ENCODE measurements around the gene FOXJ1. TPM values are rescaled to one million over a fixed set of nuclear protein-coding genes. Genes with fewer than 3 reads are reported as not detected.

The FOXJ1 gene
- total and polyA plus RNA-seq, 2 of the 8 experiments (the other 6 are each of a cell fraction or from before 2014, with no cell fraction given), result 4.7 to 5.4 TPM

GRCh38 chr17:76160896-76161528, 20.0 kb upstream of the FOXJ1 start:
- Histone ChIP-seq H3K27me3 (replicated peaks in 1 of 4; ENCODE audit: control insufficient read depth in 3 of 4, extremely low read depth in 1 of 4, insufficient read depth in 3 of 4, low read length in 3 of 4) (no peaks in the 10 kb centered on the region), H2BK12ac (ENCODE audit: low read depth, low read length) (no peak overlapping the region), H3K4ac (replicated peaks; ENCODE audit: insufficient read length, low read depth, low read length) (no peak overlapping the region), H3K4me2 (ENCODE audit: insufficient read depth in 1 of 2, low read depth in 2 of 2, low read length in 2 of 2) (no peak overlapping the region), H3K4me1 (replicated peaks in 1 of 4; ENCODE audit: control insufficient read depth in 3 of 4, insufficient read depth in 4 of 4, low read length in 3 of 4) (peaks cover 0 to 10% (median 4%) of the 10 kb centered on the region in 4 experiments; a peak in 4 of 7 replicates), H3K79me2 (ENCODE audit: control insufficient read depth in 1 of 2, insufficient read depth in 2 of 2, low read length in 2 of 2) (no peaks in the 10 kb centered on the region), H3K79me1 (ENCODE audit: low read depth, low read length) (no peaks in the 10 kb centered on the region), H3K36me3 (ENCODE audit: control insufficient read depth in 2 of 4, insufficient read depth in 4 of 4, low read length in 3 of 4) (no peaks in the 10 kb centered on the region), H3K23ac (ENCODE audit: insufficient read length) (no peak overlapping the region), H3K27ac (ENCODE audit: low read depth, low read length) (no peak overlapping the region), H3K56ac (replicated peaks; ENCODE audit: insufficient read length, low read depth, low read length) (no peak overlapping the region), H3K4me3 (ENCODE audit: extremely low read depth in 1 of 4, insufficient read depth in 2 of 4, low read depth in 3 of 4, low read length in 4 of 4) (no peak overlapping the region), H4K91ac (replicated peaks; ENCODE audit: insufficient read length, low read length) (no peak overlapping the region), H3K23me2 (ENCODE audit: low read depth, low read length) (no peaks in the 10 kb centered on the region), H3K9me3 (ENCODE audit: insufficient read depth in 2 of 2, low read depth in 1 of 2, low read length in 1 of 2) (no peaks in the 10 kb centered on the region), H4K5ac (ENCODE audit: insufficient read length, low read depth, low read length) (no peak overlapping the region), H3K18ac (ENCODE audit: extremely low read depth, low read length) (no peak overlapping the region), H3K9ac (replicated peaks in 1 of 4; ENCODE audit: extremely low read depth in 1 of 4, low read depth in 3 of 4, low read length in 3 of 4) (no peak overlapping the region), H2BK15ac (ENCODE audit: low read length) (no peak overlapping the region), H2BK5ac (ENCODE audit: low read depth, low read length) (no peak overlapping the region), H2AK5ac (ENCODE audit: low read depth, low read length) (no peak overlapping the region), H3K14ac (ENCODE audit: insufficient read length) (no peak overlapping the region), H2BK120ac (replicated peaks; ENCODE audit: low read depth, low read length) (no peak overlapping the region), H2AFZ (ENCODE audit: low read length) (no peak overlapping the region), H2BK20ac (ENCODE audit: low read length) (no peak overlapping the region), H4K8ac (ENCODE audit: extremely low read depth, insufficient read depth, low read length) (no peak overlapping the region), H4K20me1 (replicated peaks in 1 of 2; ENCODE audit: control insufficient read depth in 1 of 2, insufficient read depth in 2 of 2, low read length in 2 of 2) (no peaks in the 10 kb centered on the region)
- CTCF ChIA-PET (ENCODE audit: partially characterized antibody), result interaction anchor here (0.9 to 24.4 kb wide), 7 partner anchors 8 to 306 kb away, joined by 3 to 778 read pairs (median 93); partner anchors contain the start of genes AANAT, EXOC7 and FOXJ1
- POLR2A ChIA-PET (ENCODE audit: partially characterized antibody), result interaction anchor here (1.1 kb wide), 1 partner anchor 8 kb away, joined by 6 read pairs; no protein-coding TSS in a partner anchor
- DNase-seq (ENCODE audit: low read depth in 1 of 2, low spot score in 2 of 2), result no peak
- WGBS, 2 experiments (ENCODE audit: extremely low coverage in 1 of 2, insufficient coverage in 1 of 2, insufficient read length in 1 of 2, insufficient replicate concordance in 2 of 2, low coverage in 1 of 2, low lambda C conversion rate in 2 of 2, missing lambda C conversion rate in 1 of 2), result 92% methylated on average over 8 of the region's 8 CpGs; no CpG with 5 or more reads in 1 of the 2 experiments
- no peak for FAIRE-seq
- TF ChIP-seq, protein P1, sequence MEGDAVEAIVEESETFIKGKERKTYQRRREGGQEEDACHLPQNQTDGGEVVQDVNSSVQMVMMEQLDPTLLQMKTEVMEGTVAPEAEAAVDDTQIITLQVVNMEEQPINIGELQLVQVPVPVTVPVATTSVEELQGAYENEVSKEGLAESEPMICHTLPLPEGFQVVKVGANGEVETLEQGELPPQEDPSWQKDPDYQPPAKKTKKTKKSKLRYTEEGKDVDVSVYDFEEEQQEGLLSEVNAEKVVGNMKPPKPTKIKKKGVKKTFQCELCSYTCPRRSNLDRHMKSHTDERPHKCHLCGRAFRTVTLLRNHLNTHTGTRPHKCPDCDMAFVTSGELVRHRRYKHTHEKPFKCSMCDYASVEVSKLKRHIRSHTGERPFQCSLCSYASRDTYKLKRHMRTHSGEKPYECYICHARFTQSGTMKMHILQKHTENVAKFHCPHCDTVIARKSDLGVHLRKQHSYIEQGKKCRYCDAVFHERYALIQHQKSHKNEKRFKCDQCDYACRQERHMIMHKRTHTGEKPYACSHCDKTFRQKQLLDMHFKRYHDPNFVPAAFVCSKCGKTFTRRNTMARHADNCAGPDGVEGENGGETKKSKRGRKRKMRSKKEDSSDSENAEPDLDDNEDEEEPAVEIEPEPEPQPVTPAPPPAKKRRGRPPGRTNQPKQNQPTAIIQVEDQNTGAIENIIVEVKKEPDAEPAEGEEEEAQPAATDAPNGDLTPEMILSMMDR (IDR thresholded peaks at IDR 0.05; ENCODE audit: control extremely low read depth in 1 of 3, insufficient read depth in 1 of 3, low read depth in 1 of 3, low read length in 3 of 3), result no peak
- no peak for TF ChIP-seq NANOG (IDR thresholded peaks at IDR 0.05; ENCODE audit: insufficient read depth, low read depth, low read length, poor library complexity, severe bottlenecking)
- TF ChIP-seq JUN (IDR thresholded peaks at IDR 0.05; ENCODE audit: low read depth, low read length), result no peak
- TF ChIP-seq SRF (IDR thresholded peaks at IDR 0.05; ENCODE audit: low read depth, low read length), result no peak
- TF ChIP-seq CHD2 (IDR thresholded peaks at IDR 0.05; ENCODE audit: low read length), result no peak
- TF ChIP-seq NRF1 (IDR thresholded peaks at IDR 0.05; ENCODE audit: low read depth, low read length), result no peak
- TF ChIP-seq POU5F1 (IDR thresholded peaks at IDR 0.05; ENCODE audit: low read depth, low read length), result no peak
- no peak for TF ChIP-seq POLR2AphosphoS5 (IDR thresholded peaks at IDR 0.05; ENCODE audit: low read depth, low read length)
- no peak for TF ChIP-seq EZH2 (IDR thresholded peaks at IDR 0.05; ENCODE audit: low read depth, low read length, severe bottlenecking)
- TF ChIP-seq CHD1 (IDR thresholded peaks at IDR 0.05; ENCODE audit: low read depth, low read length), result no peak
- TF ChIP-seq SIRT6 (IDR thresholded peaks at IDR 0.05; ENCODE audit: low read length), result no peak

All from H1 (cell line).